Smooth muscle cell (in vitro differentiated cells): ENCODE data around the gene ZNF236. TPM values are rescaled to one million over a fixed set of nuclear protein-coding genes. Genes with fewer than 3 reads are reported as not detected.

Experiments
- DNase-seq: peaks from one replicate; lab custom pipeline; 2025; ENCODE audit not compliant: unreplicated experiment; lab: John Stamatoyannopoulos, UW
- H2AFZ ChIP-seq: fragments of 200-600 bp; sonication (generic); 2 replicates; pipeline ENCODE4 v1.6.0; 2016; ENCODE audit warnings: antibody characterized with exemption, low read depth, mild to moderate bottlenecking
- H3F3A ChIP-seq: fragments of 200-600 bp; sonication (generic); 2 replicates; pipeline ENCODE4 v1.6.0; 2017; ENCODE audit warnings: antibody characterized with exemption, low read depth
- H3K27ac ChIP-seq: fragments of 200-600 bp; sonication (generic); 2 replicates; pipeline ENCODE4 v1.5.1; 2016; ENCODE audit warnings: low read depth, mild to moderate bottlenecking
- H3K27me3 ChIP-seq: fragments of 200-600 bp; sonication (generic); 2 replicates; pipeline ENCODE4 v1.6.1; 2016; ENCODE audit warnings: low read depth, mild to moderate bottlenecking
- H3K36me3 ChIP-seq: fragments of 200-600 bp; sonication (generic); 2 replicates; pipeline ENCODE4 v1.5.1; 2016; ENCODE audit warnings: low read depth
- H3K4me1 ChIP-seq: fragments of 200-600 bp; sonication (generic); 2 replicates; pipeline ENCODE4 v1.5.1; 2016; ENCODE audit warnings: low read depth
- H3K4me2 ChIP-seq: fragments of 200-600 bp; sonication (generic); 2 replicates; pipeline ENCODE4 v1.6.0; 2016; ENCODE audit warnings: mild to moderate bottlenecking
- H3K4me3 ChIP-seq: fragments of 200-600 bp; sonication (generic); 2 replicates; pipeline ENCODE4 v1.5.1; 2016; ENCODE audit warnings: mild to moderate bottlenecking
- H3K79me2 ChIP-seq: fragments of 200-600 bp; sonication (generic); 2 replicates; pipeline ENCODE4 v1.6.0; 2016; ENCODE audit warnings: low read depth, mild to moderate bottlenecking
- H3K9ac ChIP-seq: fragments of 200-600 bp; sonication (generic); 2 replicates; pipeline ENCODE4 v1.6.0; 2016; ENCODE audit warnings: low read depth
- H3K9me3 ChIP-seq: fragments of 200-600 bp; sonication (generic); replicated peaks from 2 replicates; pipeline ENCODE4 v1.5.1; 2016; ENCODE audit warnings: low read depth
- H4K20me1 ChIP-seq: fragments of 200-600 bp; sonication (generic); 2 replicates; pipeline ENCODE4 v1.6.0; 2016; ENCODE audit warnings: low read depth
- WGBS: methylation state at CpG from one replicate; pipeline ENCODE4 v1.1.7; 2016; ENCODE audit warnings: low lambda C conversion rate; 5-methylcytosine and 5-hydroxymethylcytosine counted together
- polyA plus RNA-seq: library from polyadenylated mRNA; unstranded; fragments of >200 nt; fragmentation: Nextera tagmentation; extraction: Ambion mirVana; gene quantifications from 2 replicates; pipeline ENCODE4 v1.2.1, GENCODE V29; 2016
- total RNA-seq: library from RNA; depleted of rRNA; stranded (reverse); fragments of >200 nt; gene quantifications from 2 replicates; pipeline ENCODE4 v1.2.3, GENCODE V29; 2014
- TF ChIP-seq, protein P1 (sequence below): fragments of 200-600 bp; sonication (generic); IDR thresholded peaks from 2 replicates; pipeline ENCODE4 v1.5.1; 2017; ENCODE audit warnings: borderline replicate concordance, mild to moderate bottlenecking, antibody characterized with exemption; ENCODE audit not compliant: insufficient read depth, poor library complexity, severe bottlenecking

ZNF236 gene
- total and polyA plus RNA-seq, 2 experiments from 2014 or later, result 4.1 to 6.2 TPM

DNA sequence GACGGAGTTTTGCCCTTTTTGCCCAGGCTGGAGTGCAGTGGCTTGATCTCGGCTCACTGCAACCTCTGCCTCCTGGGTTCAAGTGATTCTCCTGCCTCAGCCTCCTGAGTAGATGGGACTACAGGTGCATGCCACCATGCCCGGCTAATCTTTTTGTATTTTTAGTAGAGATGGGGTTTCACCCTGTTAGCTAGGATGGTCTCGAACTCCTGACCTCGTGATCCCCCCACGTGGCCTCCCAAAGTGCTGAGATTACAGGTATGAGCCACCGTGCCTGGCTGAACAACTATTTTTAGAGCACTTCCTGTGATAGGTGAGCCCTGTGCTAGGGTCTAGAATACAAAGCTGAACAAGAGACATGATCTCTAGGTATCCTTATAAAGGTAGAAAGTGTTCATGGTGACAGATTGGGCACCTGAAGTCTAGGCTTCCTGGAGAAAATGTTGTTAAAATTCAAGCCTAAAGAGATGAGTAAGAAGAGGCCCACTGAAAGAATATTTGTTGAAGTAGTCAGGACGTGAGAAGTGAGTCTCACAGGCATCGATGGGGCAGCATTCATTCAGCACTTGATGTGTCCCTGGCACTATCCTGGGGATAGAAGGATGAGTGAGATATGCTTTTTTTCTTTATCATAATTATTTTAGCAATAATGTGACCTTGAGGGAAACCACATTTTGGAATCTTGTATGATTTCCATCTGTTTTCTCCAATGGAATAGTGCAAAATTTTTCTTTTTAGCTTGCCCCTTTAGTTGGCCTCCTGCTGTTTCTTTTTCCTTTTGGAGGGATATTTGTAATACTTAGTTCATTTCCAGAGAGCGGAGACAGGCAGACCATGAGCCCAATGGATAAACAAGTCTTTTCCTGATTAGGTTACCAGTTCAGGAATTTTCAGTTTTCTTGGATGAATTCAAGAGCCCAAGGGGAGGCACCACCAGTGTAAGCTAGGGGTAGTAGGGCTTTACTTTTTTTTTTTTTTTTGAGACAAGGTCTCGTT is 5.1 kb downstream of the ZNF236 start:
- H3K27me3 ChIP-seq, result no peaks in the 10 kb centered on the region
- H3K79me2 ChIP-seq, result peaks cover 62% of the 10 kb centered on the region
- no peak for DNase-seq

DNA sequence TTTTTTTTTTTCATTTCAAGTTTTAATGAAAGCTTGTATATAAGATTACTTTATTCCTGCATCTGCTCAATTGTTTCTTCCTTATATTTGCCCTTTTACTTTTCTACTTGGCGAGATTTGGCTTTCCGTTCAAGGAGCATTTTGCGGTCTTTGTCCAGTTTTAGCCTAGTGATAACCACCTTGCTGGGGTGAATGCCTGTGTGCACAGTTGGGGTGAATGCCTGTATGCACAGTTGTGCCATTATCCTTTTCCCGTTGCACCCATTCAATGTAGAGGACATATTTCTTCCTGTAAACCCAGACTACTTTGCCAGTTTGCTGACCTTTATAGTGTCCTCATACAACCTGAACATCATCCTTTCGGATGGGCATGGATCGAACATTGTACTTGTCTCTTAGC is 12.0 kb downstream of the ZNF236 start:
- H3K4me2 ChIP-seq, result no peak overlapping the region
- H3K4me1 ChIP-seq, result peaks cover 5% of the 10 kb centered on the region
- no peaks in the 10 kb centered on the region for H3K9me3 ChIP-seq
- 96% methylated on average over 6 of the region's 6 CpGs for WGBS
- H3K4me3 ChIP-seq, result no peak overlapping the region
- peaks cover 7% of the 10 kb centered on the region for H3F3A ChIP-seq
- no peak overlapping the region for H2AFZ ChIP-seq
- no peaks in the 10 kb centered on the region for H3K27me3 ChIP-seq
- DNase-seq, result no peak
- peaks cover 72% of the 10 kb centered on the region for H3K79me2 ChIP-seq
- no peak overlapping the region for H3K27ac ChIP-seq
- no peak overlapping the region for H3K9ac ChIP-seq
- H3K36me3 ChIP-seq, result no peaks in the 10 kb centered on the region
- TF ChIP-seq, protein P1, sequence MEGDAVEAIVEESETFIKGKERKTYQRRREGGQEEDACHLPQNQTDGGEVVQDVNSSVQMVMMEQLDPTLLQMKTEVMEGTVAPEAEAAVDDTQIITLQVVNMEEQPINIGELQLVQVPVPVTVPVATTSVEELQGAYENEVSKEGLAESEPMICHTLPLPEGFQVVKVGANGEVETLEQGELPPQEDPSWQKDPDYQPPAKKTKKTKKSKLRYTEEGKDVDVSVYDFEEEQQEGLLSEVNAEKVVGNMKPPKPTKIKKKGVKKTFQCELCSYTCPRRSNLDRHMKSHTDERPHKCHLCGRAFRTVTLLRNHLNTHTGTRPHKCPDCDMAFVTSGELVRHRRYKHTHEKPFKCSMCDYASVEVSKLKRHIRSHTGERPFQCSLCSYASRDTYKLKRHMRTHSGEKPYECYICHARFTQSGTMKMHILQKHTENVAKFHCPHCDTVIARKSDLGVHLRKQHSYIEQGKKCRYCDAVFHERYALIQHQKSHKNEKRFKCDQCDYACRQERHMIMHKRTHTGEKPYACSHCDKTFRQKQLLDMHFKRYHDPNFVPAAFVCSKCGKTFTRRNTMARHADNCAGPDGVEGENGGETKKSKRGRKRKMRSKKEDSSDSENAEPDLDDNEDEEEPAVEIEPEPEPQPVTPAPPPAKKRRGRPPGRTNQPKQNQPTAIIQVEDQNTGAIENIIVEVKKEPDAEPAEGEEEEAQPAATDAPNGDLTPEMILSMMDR, result no peak
- peaks cover 81% of the 10 kb centered on the region for H4K20me1 ChIP-seq

More for the DNA sequence above, 5.1 kb downstream of the ZNF236 start:
- no peak overlapping the region for H3K27ac ChIP-seq
- no peak overlapping the region for H2AFZ ChIP-seq
- H3F3A ChIP-seq, result no peaks in the 10 kb centered on the region
- no peaks in the 10 kb centered on the region for H3K36me3 ChIP-seq
- no peak overlapping the region for H3K4me2 ChIP-seq
- no peak overlapping the region for H3K9ac ChIP-seq
- WGBS, result 86% methylated on average over 11 of the region's 11 CpGs
- peaks cover 63% of the 10 kb centered on the region for H4K20me1 ChIP-seq
- H3K4me1 ChIP-seq, result no peaks in the 10 kb centered on the region
- no peaks in the 10 kb centered on the region for H3K9me3 ChIP-seq
- TF ChIP-seq, protein P1, result no peak
- no peak overlapping the region for H3K4me3 ChIP-seq

- no peak overlapping the region for H3K4me2 ChIP-seq
- peaks cover 7% of the 10 kb centered on the region for H3F3A ChIP-seq
- no peaks in the 10 kb centered on the region for H3K36me3 ChIP-seq
- H4K20me1 ChIP-seq, result peaks cover 83% of the 10 kb centered on the region
- H3K4me1 ChIP-seq, result peaks cover 5% of the 10 kb centered on the region
- DNase-seq, result no peak
- H3K79me2 ChIP-seq, result peaks cover 74% of the 10 kb centered on the region
- H3K27me3 ChIP-seq, result no peaks in the 10 kb centered on the region
- no peak overlapping the region for H3K4me3 ChIP-seq
- H2AFZ ChIP-seq, result no peak overlapping the region
- TF ChIP-seq, protein P1, result no peak
- H3K9me3 ChIP-seq, result no peaks in the 10 kb centered on the region
- H3K27ac ChIP-seq, result no peak overlapping the region
- no peak overlapping the region for H3K9ac ChIP-seq
Observed at GRCh38 chr18:76835380-76835779, 13.0 kb downstream of the ZNF236 start.
